ENCODE data around the gene EVI2B. TPM values are rescaled to one million over a fixed set of nuclear protein-coding genes. Genes with fewer than 3 reads are reported as not detected.
"Not testable (repeated sequence)": the region's sequence is repeated elsewhere in the genome, so short reads cannot be mapped to it uniquely, and the experiment has no call there.

The EVI2B gene
- total RNA-seq, 2 donors from 2014 or later: 18.5 to 20.7 TPM

- Mint-ChIP-seq H3K4me3 (no peak overlapping the region), H3K36me3 (ENCODE audit: low read depth) (no peaks in the 10 kb centered on the region), H3K9me3 (no peaks in the 10 kb centered on the region), H3K27ac (no peak overlapping the region), H3K4me1 (no peaks in the 10 kb centered on the region), H3K27me3 (no peaks in the 10 kb centered on the region)
- ATAC-seq (replicated peaks): no peak
Observed at GRCh38 chr17:31296142-31296541, 17.7 kb downstream of the EVI2B start.

- Mint-ChIP-seq H3K4me1 (no peaks in the 10 kb centered on the region), H3K27ac (no peak overlapping the region), H3K36me3 (ENCODE audit: low read depth) (no peaks in the 10 kb centered on the region), H3K27me3 (no peaks in the 10 kb centered on the region), H3K4me3 (no peak overlapping the region), H3K9me3 (no peaks in the 10 kb centered on the region)
- no peak for ATAC-seq (replicated peaks)
Observed at GRCh38 chr17:31295489-31295871, 18.4 kb downstream of the EVI2B start.

GRCh38 chr17:31294820-31295488 is 18.9 kb downstream of the EVI2B start:
- Mint-ChIP-seq H3K4me1 (no peaks in the 10 kb centered on the region), H3K9me3 (no peaks in the 10 kb centered on the region), H3K36me3 (ENCODE audit: low read depth) (no peaks in the 10 kb centered on the region), H3K27me3 (no peaks in the 10 kb centered on the region), H3K27ac (no peak overlapping the region), H3K4me3 (no peak overlapping the region)
- no peak for ATAC-seq (replicated peaks)

GRCh38 chr17:31294231-31294630 is 19.6 kb downstream of the EVI2B start:
- no peak overlapping the region for H3K27ac Mint-ChIP-seq
- H3K4me1 Mint-ChIP-seq: no peaks in the 10 kb centered on the region
- no peak for ATAC-seq (replicated peaks)
- H3K9me3 Mint-ChIP-seq: no peaks in the 10 kb centered on the region
- no peak overlapping the region for H3K4me3 Mint-ChIP-seq
- no peaks in the 10 kb centered on the region for H3K27me3 Mint-ChIP-seq
- H3K36me3 Mint-ChIP-seq (ENCODE audit: low read depth): no peaks in the 10 kb centered on the region

- no peak overlapping the region for H3K4me3 Mint-ChIP-seq
- no peaks in the 10 kb centered on the region for H3K4me1 Mint-ChIP-seq
- no peak for ATAC-seq (replicated peaks)
- H3K27ac Mint-ChIP-seq: no peak overlapping the region
- no peaks in the 10 kb centered on the region for H3K27me3 Mint-ChIP-seq
- H3K36me3 Mint-ChIP-seq (ENCODE audit: low read depth): no peaks in the 10 kb centered on the region
- no peaks in the 10 kb centered on the region for H3K9me3 Mint-ChIP-seq
Observed at GRCh38 chr17:31293581-31293980, 20.3 kb downstream of the EVI2B start.

GRCh38 chr17:31291820-31292219 is 22.0 kb downstream of the EVI2B start:
- Mint-ChIP-seq H3K36me3 (ENCODE audit: low read depth) (no peaks in the 10 kb centered on the region), H3K9me3 (no peaks in the 10 kb centered on the region), H3K4me3 (no peak overlapping the region), H3K4me1 (no peaks in the 10 kb centered on the region), H3K27me3 (no peaks in the 10 kb centered on the region), H3K27ac (no peak overlapping the region)
- no peak for ATAC-seq (replicated peaks)

GRCh38 chr17:31289790-31290189 is 24.1 kb downstream of the EVI2B start:
- no peaks in the 10 kb centered on the region for H3K4me1 Mint-ChIP-seq
- no peak for ATAC-seq (replicated peaks)
- H3K36me3 Mint-ChIP-seq (ENCODE audit: low read depth): no peaks in the 10 kb centered on the region
- no peaks in the 10 kb centered on the region for H3K27me3 Mint-ChIP-seq
- no peak overlapping the region for H3K4me3 Mint-ChIP-seq
- H3K27ac Mint-ChIP-seq: no peak overlapping the region
- no peaks in the 10 kb centered on the region for H3K9me3 Mint-ChIP-seq

GRCh38 chr17:31287932-31288331 is 25.9 kb downstream of the EVI2B start:
- not testable (repeated sequence) for H3K27me3 Mint-ChIP-seq; H3K4me1 Mint-ChIP-seq; H3K9me3 Mint-ChIP-seq; H3K4me3 Mint-ChIP-seq; ATAC-seq (replicated peaks); H3K36me3 Mint-ChIP-seq (ENCODE audit: low read depth); H3K27ac Mint-ChIP-seq

GRCh38 chr17:31286587-31286986 is 27.3 kb downstream of the EVI2B start:
- H3K27ac Mint-ChIP-seq: no peak overlapping the region
- no peak for ATAC-seq (replicated peaks)
- H3K36me3 Mint-ChIP-seq (ENCODE audit: low read depth): no peaks in the 10 kb centered on the region
- no peaks in the 10 kb centered on the region for H3K4me1 Mint-ChIP-seq
- no peaks in the 10 kb centered on the region for H3K27me3 Mint-ChIP-seq
- no peaks in the 10 kb centered on the region for H3K9me3 Mint-ChIP-seq
- H3K4me3 Mint-ChIP-seq: no peak overlapping the region

GRCh38 chr17:31283841-31284240 is 30.0 kb downstream of the EVI2B start:
- Mint-ChIP-seq H3K36me3 (ENCODE audit: low read depth) (no peaks in the 10 kb centered on the region), H3K27ac (no peak overlapping the region), H3K9me3 (no peaks in the 10 kb centered on the region), H3K4me3 (no peak overlapping the region), H3K27me3 (no peaks in the 10 kb centered on the region), H3K4me1 (no peaks in the 10 kb centered on the region)
- no peak for ATAC-seq (replicated peaks)

- H3K27me3 Mint-ChIP-seq: no peaks in the 10 kb centered on the region
- H3K4me3 Mint-ChIP-seq: no peak overlapping the region
- no peaks in the 10 kb centered on the region for H3K36me3 Mint-ChIP-seq (ENCODE audit: low read depth)
- ATAC-seq (replicated peaks): no peak
- no peaks in the 10 kb centered on the region for H3K4me1 Mint-ChIP-seq
- no peak overlapping the region for H3K27ac Mint-ChIP-seq
- H3K9me3 Mint-ChIP-seq: no peaks in the 10 kb centered on the region
Observed at GRCh38 chr17:31281061-31281460, 32.8 kb downstream of the EVI2B start.

GRCh38 chr17:31279401-31279800 is 34.5 kb downstream of the EVI2B start:
- Mint-ChIP-seq H3K36me3 (ENCODE audit: low read depth) (no peaks in the 10 kb centered on the region), H3K27ac (no peak overlapping the region), H3K4me3 (no peak overlapping the region), H3K27me3 (no peaks in the 10 kb centered on the region), H3K9me3 (no peaks in the 10 kb centered on the region), H3K4me1 (no peaks in the 10 kb centered on the region)
- ATAC-seq (replicated peaks): no peak

GRCh38 chr17:31275116-31275515 is 38.7 kb downstream of the EVI2B start:
- no peaks in the 10 kb centered on the region for H3K27me3 Mint-ChIP-seq
- H3K27ac Mint-ChIP-seq: no peak overlapping the region
- ATAC-seq (replicated peaks): no peak
- peaks cover 6% of the 10 kb centered on the region for H3K36me3 Mint-ChIP-seq (ENCODE audit: low read depth)
- no peaks in the 10 kb centered on the region for H3K9me3 Mint-ChIP-seq
- H3K4me1 Mint-ChIP-seq: no peaks in the 10 kb centered on the region
- no peak overlapping the region for H3K4me3 Mint-ChIP-seq

- ATAC-seq (replicated peaks): no peak
- H3K4me3 Mint-ChIP-seq: no peak overlapping the region
- no peaks in the 10 kb centered on the region for H3K4me1 Mint-ChIP-seq
- no peak overlapping the region for H3K27ac Mint-ChIP-seq
- H3K36me3 Mint-ChIP-seq (ENCODE audit: low read depth): peaks cover 6% of the 10 kb centered on the region
- H3K9me3 Mint-ChIP-seq: no peaks in the 10 kb centered on the region
- no peaks in the 10 kb centered on the region for H3K27me3 Mint-ChIP-seq
Observed at GRCh38 chr17:31274252-31274651, 39.6 kb downstream of the EVI2B start.

GRCh38 chr17:31273516-31273915 is 40.3 kb downstream of the EVI2B start:
- Mint-ChIP-seq H3K9me3 (no peaks in the 10 kb centered on the region), H3K4me1 (no peaks in the 10 kb centered on the region), H3K27me3 (no peaks in the 10 kb centered on the region), H3K4me3 (no peak overlapping the region), H3K27ac (no peak overlapping the region), H3K36me3 (ENCODE audit: low read depth) (peaks cover 11% of the 10 kb centered on the region)
- ATAC-seq (replicated peaks): no peak

- H3K9me3 Mint-ChIP-seq: no peaks in the 10 kb centered on the region
- no peak overlapping the region for H3K27ac Mint-ChIP-seq
- no peak for ATAC-seq (replicated peaks)
- H3K4me3 Mint-ChIP-seq: no peak overlapping the region
- no peaks in the 10 kb centered on the region for H3K27me3 Mint-ChIP-seq
- H3K36me3 Mint-ChIP-seq (ENCODE audit: low read depth): peaks cover 16% of the 10 kb centered on the region
- no peaks in the 10 kb centered on the region for H3K4me1 Mint-ChIP-seq
Observed at GRCh38 chr17:31272803-31273202, 41.1 kb downstream of the EVI2B start.

All from activated T-helper 17 cell treated with anti-CD3 and anti-CD28 coated beads, Interleukin-2, amount 50 U/mL, for 72 hours (primary cell).